HCT116 (cell line): Measurements from ENCODE around the gene HTR2C. TPM values are rescaled to one million over a fixed set of nuclear protein-coding genes. Genes with fewer than 3 reads are reported as not detected.

Experiments used
- ATAC-seq: fragments of 200-7000 bp; cut with Tn5 transposase; 2 replicates; pipeline ENCODE4 v1.9.1; 2020; ENCODE audit warnings: mild to moderate bottlenecking, moderate library complexity
- BruUV-seq: library from RNA; stranded (reverse); fragments of 400-500 nt; replicated peaks from 2 replicates; lab custom pipeline; 2021; lab: Mats Ljungman, UMichigan
- CTCF ChIA-PET: fragments of 300-600 bp; sonication (Branson Sonifier 250); formaldehyde crosslinking; loops from one replicate; lab custom pipeline; 2021; ENCODE audit warnings: antibody characterized with exemption; lab: Charles Lee
- POLR2A ChIA-PET: fragments of 300-600, 350-600 bp; sonication (Branson Sonifier 250); formaldehyde crosslinking; loops from one replicate; lab custom pipeline; 2021; ENCODE audit warnings: antibody characterized with exemption; lab: Charles Lee
- RAD21 ChIA-PET, 2 experiments: fragments of 300-600 bp; sonication (Branson Sonifier 250); formaldehyde crosslinking; loops; one replicate each; lab custom pipeline; 2023; ENCODE audit warnings: low total read pairs in 2 of 2; ENCODE audit not compliant: uncharacterized antibody in 2 of 2, unreplicated experiment in 2 of 2, low non-redundant PET in 1 of 2; lab: Charles Lee
- DNase-seq: peaks from one replicate; pipeline ENCODE4 v3.0.0-alpha.2; 2010; ENCODE audit warnings: low read depth, low spot score
- H2AFZ ChIP-seq: fragments of 200-600 bp; shearing (Covaris generic), sonication (generic); 2 replicates; pipeline ENCODE4 v1.6.1; 2017; ENCODE audit warnings: low read depth, mixed run types, mixed read lengths, antibody characterized with exemption, low read length; ENCODE audit not compliant: poor library complexity, severe bottlenecking
- H3K27ac ChIP-seq: 2 replicates; pipeline ENCODE4 v1.5.1; 2012; ENCODE audit warnings: low read depth, low read length
- H3K27me3 ChIP-seq: fragments of 200-600 bp; sonication (generic); 2 replicates; pipeline ENCODE4 v1.6.1; 2016; ENCODE audit warnings: mixed run types, low read length, mixed read lengths; ENCODE audit not compliant: insufficient read depth
- H3K36me3 ChIP-seq, 2 experiments: fragments of 200-500 bp in 1 of 2; fragments of 200-600 bp in 1 of 2; sonication (Bioruptor generic) in 1 of 2; sonication (generic) in 1 of 2; 2 replicates each; pipeline versions ENCODE4 v1.5.1 to v1.6.1; 2014 to 2016; ENCODE audit warnings: low read length in 2 of 2, inconsistent platforms in 1 of 2, mixed read lengths in 1 of 2, mixed run types in 1 of 2; ENCODE audit not compliant: insufficient read depth in 2 of 2, control insufficient read depth in 1 of 2
- H3K4me1 ChIP-seq, 2 experiments: fragments of 200-600 bp in 1 of 2; sonication (generic) in 1 of 2; 2 replicates each; pipeline versions ENCODE4 v1.5.1 to v1.6.1; 2012 to 2017; ENCODE audit warnings: low read length in 2 of 2, inconsistent platforms in 1 of 2, mild to moderate bottlenecking in 1 of 2, mixed read lengths in 1 of 2, mixed run types in 1 of 2, moderate library complexity in 1 of 2; ENCODE audit not compliant: insufficient read depth in 2 of 2, control insufficient read depth in 1 of 2
- H3K4me2 ChIP-seq: fragments of 200-600 bp; sonication (generic); 2 replicates; pipeline ENCODE4 v1.6.1; 2017; ENCODE audit warnings: mixed run types, low read length, mixed read lengths
- H3K4me3 ChIP-seq, 2 experiments: fragments of 200-600 bp in 1 of 2; sonication (generic) in 1 of 2; replicated peaks in 1 of 2; 2 replicates each; pipeline ENCODE4 v1.5.1; 2011 to 2016; ENCODE audit warnings: low read length in 2 of 2, control low read depth in 1 of 2, low read depth in 1 of 2, mild to moderate bottlenecking in 1 of 2, mixed read lengths in 1 of 2, mixed run types in 1 of 2
- H3K79me2 ChIP-seq: fragments of 200-600 bp; sonication (generic); 2 replicates; pipeline ENCODE4 v1.6.1; 2017; ENCODE audit warnings: mild to moderate bottlenecking, mixed run types, low read length, moderate library complexity, mixed read lengths; ENCODE audit not compliant: insufficient read depth
- H3K9ac ChIP-seq: fragments of 200-600 bp; sonication (generic); 2 replicates; pipeline ENCODE4 v1.6.1; 2016; ENCODE audit warnings: low read length, mixed read lengths
- H3K9me2 ChIP-seq: fragments of 200-600 bp; sonication (generic), shearing (Covaris generic); 2 replicates; pipeline ENCODE4 v1.6.1; 2017; ENCODE audit warnings: mixed run types, mild to moderate bottlenecking, moderate library complexity; ENCODE audit not compliant: insufficient read depth
- H3K9me3 ChIP-seq, 2 experiments: fragments of 200-500 bp in 1 of 2; fragments of 200-600 bp in 1 of 2; sonication (Bioruptor generic) in 1 of 2; sonication (generic) in 1 of 2; 2 replicates each; pipeline ENCODE4 v1.6.1; 2014 to 2017; ENCODE audit warnings: low read length in 2 of 2, mixed read lengths in 2 of 2, inconsistent platforms in 1 of 2, low read depth in 1 of 2, mild to moderate bottlenecking in 1 of 2, mixed run types in 1 of 2, moderate library complexity in 1 of 2; ENCODE audit not compliant: control insufficient read depth in 1 of 2, insufficient read depth in 1 of 2
- H4K20me1 ChIP-seq: fragments of 200-600 bp; sonication (generic), shearing (Covaris generic); 2 replicates; pipeline ENCODE4 v1.6.1; 2017; ENCODE audit warnings: mixed run types, mild to moderate bottlenecking, moderate library complexity; ENCODE audit not compliant: insufficient read depth
- ATF3 ChIP-seq: IDR thresholded peaks from 2 replicates; pipeline ENCODE4 v1.6.1; 2012
- CBX3 ChIP-seq: IDR thresholded peaks from 2 replicates; pipeline ENCODE4 v1.6.1; 2012; ENCODE audit warnings: low read depth
- EGR1 ChIP-seq: IDR thresholded peaks from 2 replicates; pipeline ENCODE4 v1.6.1; 2012; ENCODE audit warnings: low read depth
- ELF1 ChIP-seq: IDR thresholded peaks from 2 replicates; pipeline ENCODE4 v1.6.1; 2012; ENCODE audit warnings: low read depth, borderline replicate concordance
- EZH2 ChIP-seq: fragments of 200-600 bp; sonication (generic); IDR thresholded peaks from 2 replicates; pipeline ENCODE4 v1.6.1; 2017; ENCODE audit warnings: antibody characterized with exemption, mixed run types
- EZH2phosphoT487 ChIP-seq: fragments of 200-600 bp; IDR thresholded peaks from 2 replicates; pipeline ENCODE4 v1.6.1; 2018; ENCODE audit warnings: antibody characterized with exemption, borderline replicate concordance
- FOSL1 ChIP-seq: IDR thresholded peaks from 2 replicates; pipeline ENCODE4 v1.6.1; 2012; ENCODE audit warnings: low read depth
- JUND ChIP-seq: IDR thresholded peaks from 2 replicates; pipeline ENCODE4 v1.6.1; 2012
- MAX ChIP-seq: IDR thresholded peaks from 2 replicates; pipeline ENCODE4 v1.6.1; 2012
- RAD21 ChIP-seq: IDR thresholded peaks from 2 replicates; pipeline ENCODE4 v1.6.1; 2012; ENCODE audit warnings: low read depth, mild to moderate bottlenecking
- REST ChIP-seq: IDR thresholded peaks from 2 replicates; pipeline ENCODE4 v1.6.1; 2012; ENCODE audit warnings: low read depth
- SIN3A ChIP-seq: IDR thresholded peaks from 2 replicates; pipeline ENCODE4 v1.6.1; 2012; ENCODE audit warnings: low read depth
- SRF ChIP-seq: IDR thresholded peaks from 2 replicates; pipeline ENCODE4 v1.6.1; 2012; ENCODE audit warnings: low read depth
- TCF7L2 ChIP-seq: IDR thresholded peaks from 2 replicates; pipeline ENCODE4 v1.7.0; 2011; ENCODE audit warnings: borderline replicate concordance, inconsistent platforms; ENCODE audit not compliant: insufficient read depth, insufficient read length; ENCODE audit errors: extremely low read depth
- ZBTB33 ChIP-seq: IDR thresholded peaks from 2 replicates; pipeline ENCODE4 v1.6.1; 2011; ENCODE audit warnings: mild to moderate bottlenecking, low read length, moderate library complexity; ENCODE audit not compliant: insufficient replicate concordance; ENCODE audit errors: extremely low read depth
- ZFX ChIP-seq: fragments of 450-650 bp; IDR thresholded peaks from 2 replicates; pipeline ENCODE4 v1.6.1; 2017
- ZNF274 ChIP-seq: fragments of 200-500 bp; sonication (Bioruptor generic); IDR thresholded peaks from 2 replicates; pipeline ENCODE4 v1.6.1; 2014; ENCODE audit warnings: mild to moderate bottlenecking, low read depth, low read length, inconsistent platforms
- intact Hi-C: fragments of 100-400 bp; cut with micrococcal nuclease; formaldehyde crosslinking; loops from 2 replicates; pipeline ENCODE4 v1.10.0; 2022
- total RNA-seq: library from RNA; stranded (reverse); gene quantifications from one replicate; pipeline ENCODE4 v1.2.1, GENCODE V29; 2021; ENCODE audit not compliant: unreplicated experiment

HTR2C gene
- total RNA-seq, 1 experiment from 2014 or later = not detected

- ChIA-PET CTCF (no interaction called here), POLR2A (no interaction called here), RAD21 (no interaction called here)
- H3K9me3 ChIP-seq = no peaks in the 10 kb centered on the region
- no peak overlapping the region for H3K4me3 ChIP-seq
- no peak for DNase-seq
- no peaks in the 10 kb centered on the region for H3K36me3 ChIP-seq
- H3K27ac ChIP-seq = no peak overlapping the region
- no peak overlapping the region for H3K4me2 ChIP-seq
- no peaks in the 10 kb centered on the region for H4K20me1 ChIP-seq
- TF ChIP-seq TCF7L2 (no peak), EZH2phosphoT487 (no peak), EGR1 (no peak), SRF (no peak)
- intact Hi-C loops = no loop called here
- H3K9ac ChIP-seq = no peak overlapping the region
- H3K27me3 ChIP-seq = no peaks in the 10 kb centered on the region
- H3K79me2 ChIP-seq = no peaks in the 10 kb centered on the region
- no TSS peak for BruUV-seq
- H3K4me1 ChIP-seq = no peaks in the 10 kb centered on the region
- H3K9me2 ChIP-seq = no peaks in the 10 kb centered on the region
- ATAC-seq = no peak
- no peak overlapping the region for H2AFZ ChIP-seq
Observed at GRCh38 chrX:114842181-114842580, 258.3 kb downstream of the HTR2C start.

- Histone ChIP-seq H3K27ac (no peak overlapping the region), H4K20me1 (no peaks in the 10 kb centered on the region), H3K4me1 (no peaks in the 10 kb centered on the region), H3K9me2 (no peaks in the 10 kb centered on the region), H3K4me2 (no peak overlapping the region), H3K9ac (no peak overlapping the region), H2AFZ (no peak overlapping the region), H3K4me3 (no peak overlapping the region), H3K9me3 (no peaks in the 10 kb centered on the region), H3K27me3 (no peaks in the 10 kb centered on the region), H3K36me3 (no peaks in the 10 kb centered on the region), H3K79me2 (no peaks in the 10 kb centered on the region)
- POLR2A ChIA-PET = no interaction called here
- ATAC-seq = no peak
- DNase-seq = no peak
- no TSS peak for BruUV-seq
- intact Hi-C loops = no loop called here
- CTCF ChIA-PET = no interaction called here
- RAD21 ChIA-PET = no interaction called here
- no peak for TF ChIP-seq REST
- no peak for TF ChIP-seq ZFX
- TF ChIP-seq ZBTB33 = no peak
- TF ChIP-seq SIN3A = no peak
- TF ChIP-seq MAX = no peak
- no peak for TF ChIP-seq CBX3
- no peak for TF ChIP-seq ELF1
- TF ChIP-seq ATF3 = no peak
- TF ChIP-seq SRF = no peak
- TF ChIP-seq ZNF274 = no peak
- TF ChIP-seq EZH2phosphoT487 = no peak
- no peak for TF ChIP-seq FOSL1
- TF ChIP-seq JUND = no peak
- TF ChIP-seq EGR1 = no peak
- TF ChIP-seq RAD21 = no peak
- TF ChIP-seq EZH2 = no peak
Observed at GRCh38 chrX:114889481-114889880, 305.6 kb downstream of the HTR2C start.
